Sigmoid colon (tissue), 7 donors: ENCODE data around the gene FNDC3A. TPM values are rescaled to one million over a fixed set of nuclear protein-coding genes. Genes with fewer than 3 reads are reported as not detected.

Source experiments
- DNase-seq: peaks from one replicate; pipeline ENCODE4 v3.0.0-alpha.2; 2019
- H3K27ac ChIP-seq, 4 donors: fragments of 200-600 bp; sonication (generic); one replicate each; pipeline ENCODE4 v1.5.1; 2016 to 2019; ENCODE audit warnings: mild to moderate bottlenecking in 1 of 4
- H3K27me3 ChIP-seq, 3 donors: fragments of 200-600 bp; sonication (generic); one replicate each; pipeline ENCODE4 v1.5.1; 2019; ENCODE audit warnings: mild to moderate bottlenecking in 1 of 3
- H3K36me3 ChIP-seq, 4 donors: fragments of 200-600 bp; sonication (generic); one replicate each; pipeline ENCODE4 v1.5.1; 2016 to 2019
- H3K4me1 ChIP-seq, 4 donors: fragments of 200-600 bp; sonication (generic); one replicate each; pipeline ENCODE4 v1.5.1; 2017 to 2019
- H3K4me3 ChIP-seq, 4 donors: fragments of 200-600 bp; sonication (generic); one replicate each; pipeline ENCODE4 v1.5.1; 2017 to 2019; ENCODE audit warnings: mild to moderate bottlenecking in 2 of 4, moderate library complexity in 1 of 4
- H3K9me3 ChIP-seq, 4 donors: fragments of 200-600 bp in 3 of 4; sonication (generic) in 3 of 4; one replicate each; pipeline versions ENCODE4 v1.5.1 to v1.6.1; 2013 to 2019
- CTCF ChIP-seq, 4 experiments: fragments of 450-650 bp in 3 of 4; fragments of 200-600 bp in 1 of 4; IDR thresholded peaks; one replicate each; pipeline ENCODE4 v1.5.1; 2016 to 2019; ENCODE audit warnings: antibody characterized with exemption in 4 of 4, mild to moderate bottlenecking in 3 of 4, moderate library complexity in 2 of 4
- EP300 ChIP-seq, 4 donors: sonication (generic); formaldehyde crosslinking; IDR thresholded peaks; one replicate each; pipeline ENCODE4 v1.6.1; 2017; ENCODE audit warnings: antibody characterized with exemption in 4 of 4
- POLR2A ChIP-seq, 2 donors: fragments of 450-650 bp; IDR thresholded peaks; one replicate each; pipeline ENCODE4 v1.6.1; 2016; ENCODE audit warnings: antibody characterized with exemption in 2 of 2, mild to moderate bottlenecking in 2 of 2, moderate library complexity in 2 of 2
- POLR2AphosphoS5 ChIP-seq, 4 donors: sonication (generic); formaldehyde crosslinking; IDR thresholded peaks; one replicate each; pipeline ENCODE4 v1.6.1; 2017; ENCODE audit warnings: antibody characterized with exemption in 4 of 4
- WGBS, 2 donors: extraction: QIAGEN DNeasy Blood & Tissue Kit; methylation state at CpG; one replicate each; pipeline ENCODE4 v1.1.7; 2013; 5-methylcytosine and 5-hydroxymethylcytosine counted together
- intact Hi-C: fragments of 100-400 bp; cut with DNase I; formaldehyde crosslinking; loops from one replicate; pipeline ENCODE4 v1.15.1; 2023
- polyA plus RNA-seq, 3 donors: library from polyadenylated mRNA; stranded (reverse); fragments of 200-250 nt; gene quantifications; one replicate each; pipeline ENCODE4 v1.2.3, GENCODE V29; 2013
- total RNA-seq, 4 donors: library from RNA; depleted of rRNA; stranded (reverse); fragments of >200 nt; gene quantifications; one replicate each; pipeline ENCODE4 v1.1.0, GENCODE V29; 2016
- donor health status: healthy with polysubstance abuse.
- donor health status: Bipolar disorder and iron deficiency.
- donor health status: healthy.

The FNDC3A gene
- total and polyA plus RNA-seq, 7 donors: 14.4 to 61.4 (median 47.8) TPM

GRCh38 chr13:49164712-49165111, 189.0 kb downstream of the FNDC3A start:
- intact Hi-C loops: no loop called here
- no peak for DNase-seq
- no peak overlapping the region for H3K4me3 ChIP-seq
- no peaks in the 10 kb centered on the region for H3K4me1 ChIP-seq
- TF ChIP-seq POLR2AphosphoS5 (IDR thresholded peaks at IDR 0.05): no peak
- TF ChIP-seq POLR2A (IDR thresholded peaks at IDR 0.05): no peak
- TF ChIP-seq EP300 (IDR thresholded peaks at IDR 0.05): no peak
- H3K36me3 ChIP-seq: peaks cover 0 to 48% (median 12%) of the 10 kb centered on the region in 4 donors
- H3K27ac ChIP-seq: no peak overlapping the region
- 99% methylated on average over 7 of the region's 7 CpGs for WGBS, 2 donors
- H3K9me3 ChIP-seq: peaks cover 0 to 5% (median 0%) of the 10 kb centered on the region in 4 donors
- no peaks in the 10 kb centered on the region for H3K27me3 ChIP-seq

GRCh38 chr13:49165798-49166752, 190.4 kb downstream of the FNDC3A start:
- Histone ChIP-seq H3K9me3 (peaks cover 0 to 5% (median 0%) of the 10 kb centered on the region in 4 donors), H3K36me3 (peaks cover 0 to 48% (median 12%) of the 10 kb centered on the region in 4 donors), H3K27ac (no peak overlapping the region), H3K4me1 (no peaks in the 10 kb centered on the region), H3K27me3 (no peaks in the 10 kb centered on the region), H3K4me3 (no peak overlapping the region)
- WGBS, 2 donors: 93 to 94% methylated on average over 5 of the region's 5 CpGs
- intact Hi-C loops: no loop called here
- no peak for TF ChIP-seq CTCF (IDR thresholded peaks at IDR 0.05)
- TF ChIP-seq POLR2AphosphoS5 (IDR thresholded peaks at IDR 0.05): no peak
- TF ChIP-seq POLR2A (IDR thresholded peaks at IDR 0.05): no peak
- no peak for TF ChIP-seq EP300 (IDR thresholded peaks at IDR 0.05)
- DNase-seq: no peak

- TF ChIP-seq POLR2AphosphoS5 (IDR thresholded peaks at IDR 0.05): no peak
- no peak for TF ChIP-seq EP300 (IDR thresholded peaks at IDR 0.05)
- no peak for TF ChIP-seq POLR2A (IDR thresholded peaks at IDR 0.05)
- TF ChIP-seq CTCF (IDR thresholded peaks at IDR 0.05): no peak
- Histone ChIP-seq H3K4me3 (no peak overlapping the region), H3K4me1 (no peaks in the 10 kb centered on the region), H3K36me3 (peaks cover 0 to 45% (median 0%) of the 10 kb centered on the region in 4 donors), H3K27ac (no peak overlapping the region), H3K27me3 (no peaks in the 10 kb centered on the region), H3K9me3 (no peaks in the 10 kb centered on the region)
- DNase-seq: no peak
- intact Hi-C loops: no loop called here
Measured at GRCh38 chr13:49171359-49171758, 195.6 kb downstream of the FNDC3A start.

- intact Hi-C loops: no loop called here
- Histone ChIP-seq H3K4me1 (no peaks in the 10 kb centered on the region), H3K27ac (no peak overlapping the region), H3K27me3 (no peaks in the 10 kb centered on the region), H3K36me3 (peaks cover 0 to 84% (median 20%) of the 10 kb centered on the region in 4 donors), H3K4me3 (no peak overlapping the region), H3K9me3 (no peaks in the 10 kb centered on the region)
- WGBS, 2 donors: 77 to 83% methylated on average over 1 of the region's 1 CpG
- TF ChIP-seq POLR2AphosphoS5 (IDR thresholded peaks at IDR 0.05) (no peak), EP300 (IDR thresholded peaks at IDR 0.05) (no peak), CTCF (IDR thresholded peaks at IDR 0.05) (no peak), POLR2A (IDR thresholded peaks at IDR 0.05) (no peak)
- DNase-seq: no peak
Measured at GRCh38 chr13:49183672-49184325, 208.1 kb downstream of the FNDC3A start.

GRCh38 chr13:49184621-49185020, 208.9 kb downstream of the FNDC3A start:
- intact Hi-C loops: no loop called here
- Histone ChIP-seq H3K4me3 (no peak overlapping the region), H3K9me3 (no peaks in the 10 kb centered on the region), H3K27ac (no peak overlapping the region), H3K36me3 (peaks cover 4 to 84% (median 21%) of the 10 kb centered on the region in 4 donors), H3K4me1 (no peaks in the 10 kb centered on the region), H3K27me3 (no peaks in the 10 kb centered on the region)
- TF ChIP-seq POLR2A (IDR thresholded peaks at IDR 0.05) (no peak), EP300 (IDR thresholded peaks at IDR 0.05) (no peak), CTCF (IDR thresholded peaks at IDR 0.05) (no peak), POLR2AphosphoS5 (IDR thresholded peaks at IDR 0.05) (no peak)
- DNase-seq: no peak
- WGBS, 2 donors: 86 to 91% methylated on average over 4 of the region's 4 CpGs
